GM12865 (cell line): ENCODE results near the gene AMMECR1.
A peak's percentile ranks its signal among the peaks of the same experiment; 100 is the strongest.
"Not testable (repeated sequence)": the region's sequence is repeated elsewhere in the genome, so short reads cannot be mapped to it uniquely, and the experiment has no call there.

Source experiments
- DNase-seq: peaks from one replicate; pipeline ENCODE4 v3.0.0; 2010; ENCODE audit warnings: low read depth
- H3K4me3 ChIP-seq: 2 replicates; pipeline ENCODE4 v1.5.1; 2011; ENCODE audit warnings: mild to moderate bottlenecking, low read depth, low read length, control low read depth
- CTCF ChIP-seq: IDR thresholded peaks from 2 replicates; pipeline ENCODE4 v1.5.1; 2011; ENCODE audit warnings: low read length, control low read depth, low read depth, inconsistent platforms; ENCODE audit not compliant: insufficient read depth; ENCODE audit errors: missing control alignments

AMMECR1 gene

GRCh38 chrX:110157444-110157843 is 160.4 kb downstream of the AMMECR1 start:
- DNase-seq = no peak

GRCh38 chrX:110156167-110156754 is 161.6 kb downstream of the AMMECR1 start:
- peak; percentile 24 for TF ChIP-seq CTCF
- DNase-seq = no peak
- H3K4me3 ChIP-seq = no peak overlapping the region

More at GRCh38 chrX:110157444-110157843, 160.4 kb downstream of the AMMECR1 start:
- no peak overlapping the region for H3K4me3 ChIP-seq
- TF ChIP-seq CTCF = no peak

DNA sequence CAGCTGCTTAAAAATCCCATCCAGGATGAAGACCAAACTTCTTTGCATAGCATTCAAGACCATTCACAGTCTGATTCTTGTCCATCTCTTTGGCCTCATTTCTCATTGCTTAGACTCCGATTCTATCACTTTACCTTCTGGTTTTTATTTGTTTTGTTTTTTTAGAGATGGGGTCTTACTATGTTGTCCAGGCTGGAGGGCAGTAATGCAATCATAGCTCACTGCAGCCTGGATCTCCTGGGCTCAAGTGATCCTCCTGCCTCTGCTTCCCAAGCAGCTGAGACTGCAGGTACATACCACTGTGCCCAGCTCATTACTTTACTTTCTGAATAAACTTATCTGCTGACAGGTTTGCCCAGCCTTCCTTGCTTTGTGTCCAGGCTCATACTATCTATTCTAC is 162.1 kb downstream of the AMMECR1 start:
- DNase-seq = no peak
- no peak for TF ChIP-seq CTCF

GRCh38 chrX:110154328-110154727 is 163.6 kb downstream of the AMMECR1 start:
- not testable (repeated sequence) for H3K4me3 ChIP-seq, DNase-seq

More for the DNA sequence above, 162.1 kb downstream of the AMMECR1 start:
- no peak overlapping the region for H3K4me3 ChIP-seq

DNA sequence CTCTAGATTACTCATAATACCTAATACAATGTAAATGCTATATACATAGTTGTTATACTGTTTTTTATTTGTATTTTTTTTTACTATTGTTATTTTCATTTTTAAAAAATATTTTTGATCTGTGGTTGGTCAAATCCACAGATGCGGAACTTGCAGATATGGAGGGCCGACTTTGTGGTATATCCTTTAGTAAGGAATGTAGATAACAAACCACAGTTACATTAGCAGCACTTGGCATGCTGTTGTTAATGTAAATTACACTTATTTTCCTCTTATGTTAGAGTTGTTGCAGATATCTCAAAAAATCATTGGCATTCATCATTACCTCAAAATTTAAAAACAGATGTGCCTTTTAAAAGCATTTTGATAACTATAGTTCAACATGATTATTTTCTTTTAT is 164.0 kb downstream of the AMMECR1 start:
- no peak for DNase-seq
- TF ChIP-seq CTCF = no peak
- H3K4me3 ChIP-seq = no peak overlapping the region

GRCh38 chrX:110153244-110153643 is 164.6 kb downstream of the AMMECR1 start:
- no peak overlapping the region for H3K4me3 ChIP-seq
- no peak for DNase-seq
- TF ChIP-seq CTCF = no peak

DNA sequence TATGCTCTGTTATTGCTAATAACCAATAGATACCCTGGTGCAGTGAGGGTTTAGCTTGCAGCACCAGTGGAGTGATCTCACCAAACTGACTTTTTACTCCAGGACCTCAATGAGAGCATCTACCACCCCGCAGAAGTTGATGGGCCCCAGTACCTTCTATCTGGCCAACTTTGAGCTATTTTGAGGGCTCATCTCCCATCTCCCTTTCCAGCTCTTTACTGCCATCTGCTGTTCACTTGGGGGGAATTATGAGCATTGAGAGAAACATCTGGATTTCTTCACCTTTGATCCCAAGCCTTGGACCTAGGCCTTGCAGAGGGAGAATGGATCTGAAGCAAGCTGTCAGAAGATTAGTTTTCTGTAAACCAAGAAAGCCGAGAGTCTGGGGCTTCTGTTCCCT is 171.4 kb downstream of the AMMECR1 start:
- TF ChIP-seq CTCF = peak; percentile 51
- no peak overlapping the region for H3K4me3 ChIP-seq
- peak; percentile 45 for DNase-seq
